Fibroblast of lung (primary cell): Measurements from ENCODE around the gene TRPC4AP. TPM values are rescaled to one million over a fixed set of nuclear protein-coding genes. Genes with fewer than 3 reads are reported as not detected.

Experiments used
- DNase-seq, 2 donors: peaks; one replicate each; pipeline versions ENCODE4 v3.0.0 to v3.0.0-alpha.2; 2010; ENCODE audit warnings: low read depth in 2 of 2
- H2AFZ ChIP-seq: 2 replicates; pipeline ENCODE4 v1.5.1; 2012; ENCODE audit warnings: low read length, control low read depth, inconsistent platforms
- H3K27ac ChIP-seq: 2 replicates; pipeline ENCODE4 v1.5.1; 2011; ENCODE audit warnings: low read length, control low read depth; ENCODE audit not compliant: insufficient read depth
- H3K27me3 ChIP-seq: 2 replicates; pipeline ENCODE4 v1.5.1; 2011; ENCODE audit warnings: mild to moderate bottlenecking, low read length; ENCODE audit not compliant: control insufficient read depth, insufficient read depth
- H3K36me3 ChIP-seq: 2 replicates; pipeline ENCODE4 v1.5.1; 2011; ENCODE audit warnings: low read length; ENCODE audit not compliant: control insufficient read depth, insufficient read depth
- H3K4me1 ChIP-seq: 2 replicates; pipeline ENCODE4 v1.5.1; 2011; ENCODE audit warnings: low read length; ENCODE audit not compliant: control insufficient read depth, insufficient read depth; ENCODE audit errors: extremely low read depth
- H3K4me2 ChIP-seq: 2 replicates; pipeline ENCODE4 v1.5.1; 2011; ENCODE audit warnings: low read length, control low read depth; ENCODE audit not compliant: insufficient read depth; ENCODE audit errors: extremely low read depth
- H3K4me3 ChIP-seq, 4 experiments: fragments of 200-600 bp in 1 of 4; sonication (generic) in 1 of 4; replicated peaks in 1 of 4; 2 replicates each; pipeline ENCODE4 v1.5.1; 2011 to 2016; ENCODE audit warnings: low read length in 4 of 4, low read depth in 3 of 4, mild to moderate bottlenecking in 3 of 4, control low read depth in 2 of 4, inconsistent platforms in 1 of 4, mixed read lengths in 1 of 4; ENCODE audit not compliant: insufficient read depth in 1 of 4; ENCODE audit errors: control extremely low read depth in 1 of 4
- H3K79me2 ChIP-seq: 2 replicates; pipeline ENCODE4 v1.5.1; 2012; ENCODE audit warnings: mild to moderate bottlenecking, low read length, inconsistent platforms; ENCODE audit not compliant: control insufficient read depth, insufficient read depth
- H3K9ac ChIP-seq: 2 replicates; pipeline ENCODE4 v1.5.1; 2011; ENCODE audit warnings: mild to moderate bottlenecking, low read length, control low read depth; ENCODE audit not compliant: insufficient read depth
- H3K9me3 ChIP-seq: 2 replicates; pipeline ENCODE4 v1.5.1; 2012; ENCODE audit warnings: low read depth, low read length; ENCODE audit not compliant: control insufficient read depth, insufficient read depth
- H4K20me1 ChIP-seq: 2 replicates; pipeline ENCODE4 v1.5.1; 2011; ENCODE audit warnings: low read length; ENCODE audit not compliant: control insufficient read depth, insufficient read depth; ENCODE audit errors: extremely low read depth
- EZH2 ChIP-seq: IDR thresholded peaks from 2 replicates; pipeline ENCODE4 v1.5.1; 2012; ENCODE audit warnings: low read length, control low read depth, mild to moderate bottlenecking; ENCODE audit errors: missing control alignments
- polyA plus RNA-seq, 2 donors: library from polyadenylated mRNA; depleted of rRNA in 1 of 2; stranded (reverse) in 1 of 2; unstranded in 1 of 2; fragments of >200 nt; gene quantifications; 2 replicates each; pipeline ENCODE4 v1.2.1, GENCODE V29; 2011 to 2012; ENCODE audit warnings: missing spikeins in 1 of 2
- total RNA-seq: library from RNA; depleted of rRNA; stranded (reverse); fragments of >200 nt; gene quantifications from 2 replicates; pipeline ENCODE4 v1.2.1, GENCODE V29; 2014
- TF ChIP-seq, protein P1 (sequence below), 2 donors: IDR thresholded peaks in 1 of 2; conservative IDR thresholded peaks in 1 of 2; 1 replicate in 1 of 2; 2 replicates in 1 of 2; pipeline ENCODE4 v1.5.1; 2011 to 2012; ENCODE audit warnings: low read length in 2 of 2, control low read depth in 1 of 2, inconsistent platforms in 1 of 2, low read depth in 1 of 2, mild to moderate bottlenecking in 1 of 2

The TRPC4AP gene
- total and polyA plus RNA-seq, 2 donors (not counting 1 experiment from before 2014, with no cell fraction given) = 63.1 to 89.7 TPM

DNA sequence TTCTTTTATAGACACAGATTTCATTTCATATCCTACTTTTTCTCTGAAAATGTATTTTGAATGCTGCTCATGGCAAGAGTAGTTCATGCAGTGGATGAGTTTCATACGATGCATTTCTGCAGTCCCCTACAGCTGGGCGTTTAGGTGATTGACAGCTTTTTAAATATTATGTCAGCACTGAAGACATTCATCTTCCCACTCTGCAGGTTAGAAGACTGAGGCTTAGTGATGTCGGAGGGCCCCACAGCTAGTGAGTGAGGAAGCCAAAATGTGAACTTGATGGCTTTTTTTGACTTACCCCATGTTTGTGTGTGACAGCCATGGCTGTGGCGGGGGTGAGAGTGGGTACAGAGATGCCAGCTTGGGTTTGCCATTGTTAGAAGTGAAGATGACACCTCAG lies 103.5 kb downstream of the TRPC4AP start:
- H3K9ac ChIP-seq = no peak overlapping the region
- no peak for DNase-seq
- H2AFZ ChIP-seq = no peak overlapping the region
- H3K27ac ChIP-seq = no peak overlapping the region
- no peaks in the 10 kb centered on the region for H3K4me1 ChIP-seq
- no peaks in the 10 kb centered on the region for H3K79me2 ChIP-seq
- no peaks in the 10 kb centered on the region for H3K9me3 ChIP-seq
- no peaks in the 10 kb centered on the region for H3K27me3 ChIP-seq
- no peak overlapping the region for H3K4me3 ChIP-seq
- H3K36me3 ChIP-seq = peaks cover 1% of the 10 kb centered on the region
- H3K4me2 ChIP-seq = no peak overlapping the region
- H4K20me1 ChIP-seq = no peaks in the 10 kb centered on the region
- TF ChIP-seq, protein P1, sequence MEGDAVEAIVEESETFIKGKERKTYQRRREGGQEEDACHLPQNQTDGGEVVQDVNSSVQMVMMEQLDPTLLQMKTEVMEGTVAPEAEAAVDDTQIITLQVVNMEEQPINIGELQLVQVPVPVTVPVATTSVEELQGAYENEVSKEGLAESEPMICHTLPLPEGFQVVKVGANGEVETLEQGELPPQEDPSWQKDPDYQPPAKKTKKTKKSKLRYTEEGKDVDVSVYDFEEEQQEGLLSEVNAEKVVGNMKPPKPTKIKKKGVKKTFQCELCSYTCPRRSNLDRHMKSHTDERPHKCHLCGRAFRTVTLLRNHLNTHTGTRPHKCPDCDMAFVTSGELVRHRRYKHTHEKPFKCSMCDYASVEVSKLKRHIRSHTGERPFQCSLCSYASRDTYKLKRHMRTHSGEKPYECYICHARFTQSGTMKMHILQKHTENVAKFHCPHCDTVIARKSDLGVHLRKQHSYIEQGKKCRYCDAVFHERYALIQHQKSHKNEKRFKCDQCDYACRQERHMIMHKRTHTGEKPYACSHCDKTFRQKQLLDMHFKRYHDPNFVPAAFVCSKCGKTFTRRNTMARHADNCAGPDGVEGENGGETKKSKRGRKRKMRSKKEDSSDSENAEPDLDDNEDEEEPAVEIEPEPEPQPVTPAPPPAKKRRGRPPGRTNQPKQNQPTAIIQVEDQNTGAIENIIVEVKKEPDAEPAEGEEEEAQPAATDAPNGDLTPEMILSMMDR (conservative IDR thresholded peaks at IDR 0.05 in 1 of 2, IDR thresholded peaks at IDR 0.05 in 1 of 2; ENCODE audit: low read depth in 1 of 2, low read length in 2 of 2) = no peak
- TF ChIP-seq EZH2 = no peak

DNA sequence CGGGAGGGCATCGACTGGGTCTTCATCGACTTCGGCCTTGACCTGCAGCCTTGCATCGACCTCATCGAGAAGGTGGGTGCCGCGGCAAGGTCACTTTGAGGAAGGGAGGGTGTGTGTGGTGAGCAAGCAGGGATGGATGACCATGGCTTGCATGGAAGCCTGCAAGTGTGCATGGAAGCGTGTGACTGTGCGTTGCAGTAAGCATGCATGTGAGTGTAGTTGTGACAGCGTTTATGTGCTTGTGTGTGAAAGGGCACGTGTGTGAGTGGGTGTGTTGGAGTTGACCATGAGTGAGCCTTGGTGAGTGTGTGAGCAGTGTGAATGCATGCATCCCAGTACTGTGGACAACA lies 104.4 kb downstream of the TRPC4AP start:
- Histone ChIP-seq H2AFZ (no peak overlapping the region), H3K9me3 (no peaks in the 10 kb centered on the region), H3K36me3 (no peaks in the 10 kb centered on the region), H3K27me3 (no peaks in the 10 kb centered on the region), H3K9ac (no peak overlapping the region), H3K79me2 (no peaks in the 10 kb centered on the region), H3K4me1 (no peaks in the 10 kb centered on the region), H3K27ac (no peak overlapping the region), H4K20me1 (no peaks in the 10 kb centered on the region), H3K4me3 (no peak overlapping the region), H3K4me2 (no peak overlapping the region)
- peak in 1 of 2 donors; percentile 11 for DNase-seq
- TF ChIP-seq EZH2 = no peak
- TF ChIP-seq, protein P1 (conservative IDR thresholded peaks at IDR 0.05 in 1 of 2, IDR thresholded peaks at IDR 0.05 in 1 of 2; ENCODE audit: low read depth in 1 of 2, low read length in 2 of 2) = no peak

DNA sequence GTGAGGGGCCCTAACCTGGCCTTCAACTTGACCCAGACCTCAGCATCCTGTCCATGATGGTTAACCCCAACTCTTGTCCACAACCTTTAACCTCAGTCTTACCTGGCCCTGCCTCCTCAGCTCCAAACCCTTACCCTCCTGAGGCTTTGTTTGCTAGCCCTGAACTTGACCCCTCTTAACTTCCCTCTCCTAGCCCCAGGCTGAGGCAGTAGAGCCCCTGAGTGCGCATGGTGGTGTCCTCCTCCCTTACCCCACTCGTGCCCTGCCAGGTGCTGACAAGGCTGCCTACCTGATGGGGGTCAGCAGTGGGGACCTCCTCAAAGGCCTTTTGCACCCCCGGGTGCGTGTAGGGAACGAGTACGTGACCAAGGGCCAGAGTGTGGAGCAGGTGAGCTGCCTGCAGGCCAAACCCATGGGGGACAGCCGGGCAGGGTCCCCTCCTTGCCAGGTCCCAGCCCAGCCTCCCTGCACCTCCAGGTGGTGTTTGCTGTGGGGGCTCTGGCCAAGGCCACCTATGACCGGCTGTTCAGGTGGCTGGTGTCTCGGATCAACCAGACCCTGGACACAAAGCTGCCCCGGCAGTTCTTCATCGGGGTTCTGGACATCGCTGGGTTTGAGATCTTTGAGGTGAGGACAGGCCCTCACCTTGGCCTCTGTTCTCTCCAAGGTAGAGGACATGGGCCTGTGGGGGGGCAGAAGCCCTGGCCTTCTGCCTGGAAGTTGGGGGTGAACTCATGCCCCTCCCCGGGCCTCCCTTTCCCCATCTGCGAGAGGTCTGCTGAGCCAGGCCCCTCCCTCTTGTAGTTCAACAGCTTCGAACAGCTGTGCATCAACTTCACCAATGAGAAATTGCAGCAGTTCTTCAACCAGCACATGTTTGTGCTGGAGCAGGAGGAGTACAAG lies 105.1 kb downstream of the TRPC4AP start:
- no peak overlapping the region for H3K4me3 ChIP-seq
- H3K27ac ChIP-seq = no peak overlapping the region
- H3K27me3 ChIP-seq = no peaks in the 10 kb centered on the region
- H3K9me3 ChIP-seq = no peaks in the 10 kb centered on the region
- no peak overlapping the region for H3K9ac ChIP-seq
- no peaks in the 10 kb centered on the region for H3K4me1 ChIP-seq
- peak in 1 of 2 donors; percentile 17 for DNase-seq
- TF ChIP-seq, protein P1 (conservative IDR thresholded peaks at IDR 0.05 in 1 of 2, IDR thresholded peaks at IDR 0.05 in 1 of 2; ENCODE audit: low read depth in 1 of 2, low read length in 2 of 2) = no peak
- H3K4me2 ChIP-seq = no peak overlapping the region
- no peak overlapping the region for H2AFZ ChIP-seq
- no peaks in the 10 kb centered on the region for H3K36me3 ChIP-seq
- H3K79me2 ChIP-seq = no peaks in the 10 kb centered on the region
- H4K20me1 ChIP-seq = no peaks in the 10 kb centered on the region
